ENCODE data around the gene ZNF664. TPM values are rescaled to one million over a fixed set of nuclear protein-coding genes. Genes with fewer than 3 reads are reported as not detected.

Gene ZNF664
- total RNA-seq, 1 experiment from 2014 or later: 124 TPM

GRCh38 chr12:124040291-124040690 is 67.3 kb downstream of the ZNF664 start:
- no peak for TF ChIP-seq FOSL1 (IDR thresholded peaks at IDR 0.05; ENCODE audit: low read depth)
- no peak for TF ChIP-seq EGR1 (IDR thresholded peaks at IDR 0.05; ENCODE audit: low read depth)
- TF ChIP-seq POLR2A (IDR thresholded peaks at IDR 0.05; ENCODE audit: borderline replicate concordance, extremely low read depth, insufficient read depth, insufficient read length): no peak
- no peak for TF ChIP-seq SIN3A (IDR thresholded peaks at IDR 0.05; ENCODE audit: low read depth)
- TF ChIP-seq POLR2AphosphoS5 (IDR thresholded peaks at IDR 0.05; ENCODE audit: low read depth, low read length): no peak
- TF ChIP-seq TCF7L2 (IDR thresholded peaks at IDR 0.05; ENCODE audit: borderline replicate concordance, extremely low read depth, insufficient read depth, insufficient read length): no peak
- TF ChIP-seq EZH2phosphoT487 (IDR thresholded peaks at IDR 0.05; ENCODE audit: borderline replicate concordance): no peak
- TF ChIP-seq ATF3 (IDR thresholded peaks at IDR 0.05): no peak
- no peak for TF ChIP-seq MAX (IDR thresholded peaks at IDR 0.05)
- TF ChIP-seq RAD21 (IDR thresholded peaks at IDR 0.05; ENCODE audit: low read depth): no peak
- no peak for TF ChIP-seq ZNF274 (IDR thresholded peaks at IDR 0.05; ENCODE audit: low read depth, low read length)
- TF ChIP-seq SRF (IDR thresholded peaks at IDR 0.05; ENCODE audit: low read depth): no peak
- TF ChIP-seq SP1 (IDR thresholded peaks at IDR 0.05; ENCODE audit: low read depth): no peak
- no peak for TF ChIP-seq YY1 (IDR thresholded peaks at IDR 0.05; ENCODE audit: extremely low read depth, insufficient replicate concordance, low read depth, low read length)
- no peak for TF ChIP-seq CEBPB (IDR thresholded peaks at IDR 0.05; ENCODE audit: low read depth)
- no peak for TF ChIP-seq REST (IDR thresholded peaks at IDR 0.05; ENCODE audit: low read depth)
- no peak for TF ChIP-seq JUND (IDR thresholded peaks at IDR 0.05)
- no peak for TF ChIP-seq CBX3 (IDR thresholded peaks at IDR 0.05; ENCODE audit: low read depth)
- TF ChIP-seq CTCF (IDR thresholded peaks at IDR 0.05 in 2 of 3, conservative IDR thresholded peaks at IDR 0.05 in 1 of 3; ENCODE audit: borderline replicate concordance in 1 of 3, insufficient read depth in 1 of 3, low read depth in 2 of 3, low read length in 2 of 3): no peak

More at GRCh38 chr12:124040291-124040690, 67.3 kb downstream of the ZNF664 start:
- H3K4me3 ChIP-seq (replicated peaks in 1 of 2; ENCODE audit: low read depth in 1 of 2, low read length in 2 of 2): no peak overlapping the region
- no peaks in the 10 kb centered on the region for H3K4me1 ChIP-seq (ENCODE audit: control insufficient read depth in 1 of 2, insufficient read depth in 2 of 2, low read length in 2 of 2)
- H3K9me3 ChIP-seq (ENCODE audit: control insufficient read depth in 1 of 2, insufficient read depth in 1 of 2, low read depth in 1 of 2, low read length in 2 of 2): no peaks in the 10 kb centered on the region
- BruUV-seq (replicated peaks): no TSS peak
- no peak overlapping the region for H3K4me2 ChIP-seq (ENCODE audit: low read length)
- no peaks in the 10 kb centered on the region for H3K36me3 ChIP-seq (ENCODE audit: control insufficient read depth in 1 of 2, insufficient read depth in 2 of 2, low read length in 2 of 2)
- ChIA-PET POLR2A (no interaction called here), RAD21 (ENCODE audit: low non-redundant PET in 1 of 2, low total read pairs in 2 of 2, uncharacterized antibody in 2 of 2, unreplicated experiment in 2 of 2) (no interaction called here), CTCF (no interaction called here)
- no peak overlapping the region for H2AFZ ChIP-seq (ENCODE audit: low read depth, low read length, poor library complexity, severe bottlenecking)
- ATAC-seq: no peak
- no peak overlapping the region for H3K27ac ChIP-seq (ENCODE audit: low read depth, low read length)
- DNase-seq (ENCODE audit: low read depth, low spot score): no peak
- H3K9me2 ChIP-seq (ENCODE audit: insufficient read depth): no peaks in the 10 kb centered on the region
- H3K79me2 ChIP-seq (ENCODE audit: insufficient read depth, low read length): no peaks in the 10 kb centered on the region
- H4K20me1 ChIP-seq (ENCODE audit: insufficient read depth): no peaks in the 10 kb centered on the region
- H3K9ac ChIP-seq (ENCODE audit: low read length): no peak overlapping the region
- no peaks in the 10 kb centered on the region for H3K27me3 ChIP-seq (ENCODE audit: insufficient read depth, low read length)
- intact Hi-C loops (cut with micrococcal nuclease): no loop called here

Data from HCT116 (cell line).